Hepatocyte (in vitro differentiated cells): ENCODE measurements around the gene EPAS1. TPM values are rescaled to one million over a fixed set of nuclear protein-coding genes. Genes with fewer than 3 reads are reported as not detected.

Source experiments
- DNase-seq: peaks from one replicate; pipeline ENCODE4 v3.0.0-alpha.2; 2016; ENCODE audit warnings: low spot score
- H2AFZ ChIP-seq: fragments of 200-600 bp; sonication (generic); 2 replicates; pipeline ENCODE4 v1.6.0; 2016; ENCODE audit warnings: antibody characterized with exemption, mild to moderate bottlenecking
- H3K27ac ChIP-seq: fragments of 200-600 bp; sonication (generic); 2 replicates; pipeline ENCODE4 v1.5.1; 2016; ENCODE audit warnings: mild to moderate bottlenecking
- H3K27me3 ChIP-seq: fragments of 200-600 bp; sonication (generic); 2 replicates; pipeline ENCODE4 v1.6.1; 2016
- H3K36me3 ChIP-seq: fragments of 200-600 bp; sonication (generic); replicated peaks from 2 replicates; pipeline ENCODE4 v1.5.1; 2016; ENCODE audit warnings: low read depth; ENCODE audit not compliant: insufficient read depth
- H3K4me1 ChIP-seq: fragments of 200-600 bp; sonication (generic); 2 replicates; pipeline ENCODE4 v1.5.1; 2016; ENCODE audit warnings: mild to moderate bottlenecking, moderate library complexity; ENCODE audit not compliant: insufficient read depth
- H3K4me2 ChIP-seq: fragments of 200-600 bp; sonication (generic); 2 replicates; pipeline ENCODE4 v1.6.0; 2016
- H3K4me3 ChIP-seq: fragments of 200-600 bp; sonication (generic); 2 replicates; pipeline ENCODE4 v1.5.1; 2016; ENCODE audit warnings: mild to moderate bottlenecking
- H3K79me2 ChIP-seq: fragments of 200-600 bp; sonication (generic); 2 replicates; pipeline ENCODE4 v1.6.0; 2017; ENCODE audit warnings: mild to moderate bottlenecking
- H3K9me2 ChIP-seq: fragments of 200-600 bp; sonication (generic); replicated peaks from 2 replicates; pipeline ENCODE4 v1.6.0; 2017; ENCODE audit warnings: mild to moderate bottlenecking; ENCODE audit not compliant: insufficient read depth
- H3K9me3 ChIP-seq: fragments of 200-600 bp; sonication (generic); 2 replicates; pipeline ENCODE4 v1.5.1; 2016; ENCODE audit warnings: low read depth, mild to moderate bottlenecking
- H4K20me1 ChIP-seq: fragments of 200-600 bp; sonication (generic); 2 replicates; pipeline ENCODE4 v1.6.0; 2016; ENCODE audit warnings: mild to moderate bottlenecking; ENCODE audit not compliant: insufficient read depth, poor library complexity, severe bottlenecking
- EZH2 ChIP-seq: fragments of 200-600 bp; sonication (generic); IDR thresholded peaks from 2 replicates; pipeline ENCODE4 v1.6.1; 2016; ENCODE audit warnings: antibody characterized with exemption, mild to moderate bottlenecking, borderline replicate concordance
- EZH2phosphoT487 ChIP-seq: fragments of 200-600 bp; sonication (generic); IDR thresholded peaks from one replicate; pipeline ENCODE4 v1.6.1; 2018; ENCODE audit warnings: antibody characterized with exemption, mild to moderate bottlenecking, low read depth, moderate library complexity; ENCODE audit not compliant: unreplicated experiment, severe bottlenecking
- WGBS: methylation state at CpG from one replicate; pipeline ENCODE4 v1.1.6; 2016; ENCODE audit warnings: low lambda C conversion rate; ENCODE audit errors: missing lambda C conversion rate; 5-methylcytosine and 5-hydroxymethylcytosine counted together
- polyA plus RNA-seq: library from polyadenylated mRNA; unstranded; fragments of >200 nt; fragmentation: Nextera tagmentation; extraction: Ambion mirVana; gene quantifications from 2 replicates; pipeline ENCODE4 v1.2.1, GENCODE V29; 2016
- total RNA-seq: library from RNA; depleted of rRNA; stranded (reverse); fragments of >200 nt; gene quantifications from 2 replicates; pipeline ENCODE4 v1.2.3, GENCODE V29; 2014
- TF ChIP-seq, protein P1 (sequence below): fragments of 200-600 bp; sonication (generic); IDR thresholded peaks from 2 replicates; pipeline ENCODE4 v1.5.1; 2016; ENCODE audit warnings: antibody characterized with exemption, mild to moderate bottlenecking; ENCODE audit not compliant: poor library complexity

Gene EPAS1
- total and polyA plus RNA-seq, 2 experiments from 2014 or later = 112 to 115 TPM

DNA sequence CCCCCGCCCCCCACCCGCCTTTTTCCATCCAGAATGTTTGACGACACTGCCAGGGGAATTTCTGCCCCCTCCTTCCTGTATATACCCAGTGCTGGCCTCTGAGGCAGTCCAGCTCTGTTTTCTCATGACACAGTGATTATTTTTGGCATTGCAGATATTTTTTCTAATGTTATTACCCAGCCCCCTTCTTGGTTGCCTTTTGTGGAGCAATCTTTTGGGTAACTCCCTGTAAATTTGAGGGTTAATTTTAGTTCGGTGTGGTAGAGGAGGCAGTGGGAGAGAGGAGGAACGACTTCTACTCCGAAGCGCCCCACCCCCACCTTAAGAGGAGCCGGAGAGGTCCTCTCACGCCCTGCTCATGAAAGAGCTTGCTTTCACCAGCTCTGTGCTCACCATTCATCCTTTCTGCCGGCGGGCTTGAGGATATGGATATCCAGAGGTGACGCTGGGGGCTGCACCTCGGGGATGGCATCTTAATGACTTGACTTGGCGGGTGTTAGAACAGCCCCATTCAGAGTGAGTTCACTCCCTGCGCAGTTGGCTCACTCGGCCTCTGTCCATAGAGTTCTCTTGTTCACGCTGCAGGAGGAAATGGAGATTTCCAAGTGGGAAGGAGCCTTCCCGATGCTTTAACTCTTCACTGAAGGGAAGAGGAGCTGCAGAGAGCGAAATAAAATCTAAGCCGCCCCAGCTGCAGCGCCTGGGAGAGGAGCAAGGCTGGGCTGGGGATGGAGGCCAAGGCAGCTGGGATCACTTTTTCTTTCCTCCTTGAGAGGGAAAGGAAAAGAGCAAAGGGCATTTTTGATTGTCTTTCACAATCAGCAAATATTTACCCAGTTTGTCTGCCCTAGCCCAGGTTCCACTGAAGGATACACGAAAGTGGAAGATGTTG is 38.4 kb downstream of the EPAS1 start:
- peaks cover 8% of the 10 kb centered on the region for H4K20me1 ChIP-seq
- no peaks in the 10 kb centered on the region for H3K36me3 ChIP-seq
- peak; percentile 58 for DNase-seq
- H2AFZ ChIP-seq = no peak overlapping the region
- peaks cover 65% of the 10 kb centered on the region for H3K79me2 ChIP-seq
- no peaks in the 10 kb centered on the region for H3K9me2 ChIP-seq
- TF ChIP-seq EZH2phosphoT487 (peak; percentile 54), EZH2 (no peak)
- TF ChIP-seq, protein P1, sequence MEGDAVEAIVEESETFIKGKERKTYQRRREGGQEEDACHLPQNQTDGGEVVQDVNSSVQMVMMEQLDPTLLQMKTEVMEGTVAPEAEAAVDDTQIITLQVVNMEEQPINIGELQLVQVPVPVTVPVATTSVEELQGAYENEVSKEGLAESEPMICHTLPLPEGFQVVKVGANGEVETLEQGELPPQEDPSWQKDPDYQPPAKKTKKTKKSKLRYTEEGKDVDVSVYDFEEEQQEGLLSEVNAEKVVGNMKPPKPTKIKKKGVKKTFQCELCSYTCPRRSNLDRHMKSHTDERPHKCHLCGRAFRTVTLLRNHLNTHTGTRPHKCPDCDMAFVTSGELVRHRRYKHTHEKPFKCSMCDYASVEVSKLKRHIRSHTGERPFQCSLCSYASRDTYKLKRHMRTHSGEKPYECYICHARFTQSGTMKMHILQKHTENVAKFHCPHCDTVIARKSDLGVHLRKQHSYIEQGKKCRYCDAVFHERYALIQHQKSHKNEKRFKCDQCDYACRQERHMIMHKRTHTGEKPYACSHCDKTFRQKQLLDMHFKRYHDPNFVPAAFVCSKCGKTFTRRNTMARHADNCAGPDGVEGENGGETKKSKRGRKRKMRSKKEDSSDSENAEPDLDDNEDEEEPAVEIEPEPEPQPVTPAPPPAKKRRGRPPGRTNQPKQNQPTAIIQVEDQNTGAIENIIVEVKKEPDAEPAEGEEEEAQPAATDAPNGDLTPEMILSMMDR = no peak
- peaks cover 79% of the 10 kb centered on the region for H3K4me1 ChIP-seq
- no peak overlapping the region for H3K4me3 ChIP-seq
- WGBS = 17% methylated on average over 22 of the region's 22 CpGs
- H3K9me3 ChIP-seq = no peaks in the 10 kb centered on the region
- H3K27me3 ChIP-seq = no peaks in the 10 kb centered on the region
- H3K4me2 ChIP-seq = peak overlapping the region; percentile 76
- peak overlapping the region; percentile 67 for H3K27ac ChIP-seq

DNA sequence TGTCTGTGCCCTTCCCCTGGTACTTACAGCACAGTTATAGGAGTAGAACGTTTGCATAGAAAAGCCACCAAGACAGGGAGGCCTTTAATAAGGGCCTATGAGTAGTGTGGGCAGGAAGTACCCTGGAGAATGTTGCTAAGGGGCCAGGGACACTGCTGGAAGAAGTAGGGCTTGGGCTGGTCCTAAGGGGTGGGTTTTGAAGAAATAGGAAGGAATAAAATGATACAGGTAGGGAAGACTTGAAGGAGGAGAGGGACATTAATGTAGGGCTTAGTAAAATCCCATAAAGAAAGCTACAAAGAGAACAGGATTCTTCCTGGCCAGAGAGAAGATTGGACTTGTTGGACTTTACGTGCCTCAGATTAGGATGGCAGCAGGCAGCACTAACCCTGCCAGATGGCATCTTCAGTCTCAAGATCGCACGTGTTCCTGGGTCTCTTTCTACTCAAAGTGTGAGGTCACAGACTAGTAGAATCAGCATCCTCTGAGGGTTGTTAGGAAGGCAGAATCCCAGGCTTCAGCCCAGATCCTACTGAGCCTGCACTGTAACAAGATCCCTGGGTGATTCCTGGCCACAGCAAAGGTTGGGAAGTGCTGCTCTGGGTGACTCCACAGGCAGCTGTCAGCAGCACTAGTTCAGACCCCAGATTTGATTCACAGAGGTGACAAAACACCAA is 39.2 kb downstream of the EPAS1 start:
- no peaks in the 10 kb centered on the region for H3K27me3 ChIP-seq
- H3K4me3 ChIP-seq = no peak overlapping the region
- H3K9me3 ChIP-seq = no peaks in the 10 kb centered on the region
- no peak for DNase-seq
- peak overlapping the region; percentile 76 for H3K4me2 ChIP-seq
- no peaks in the 10 kb centered on the region for H3K36me3 ChIP-seq
- 50% methylated on average over 4 of the region's 4 CpGs for WGBS
- peaks cover 69% of the 10 kb centered on the region for H3K79me2 ChIP-seq
- TF ChIP-seq, protein P1 = no peak
- no peak for TF ChIP-seq EZH2phosphoT487
- TF ChIP-seq EZH2 = no peak
- no peak overlapping the region for H2AFZ ChIP-seq
- no peaks in the 10 kb centered on the region for H3K9me2 ChIP-seq
- H4K20me1 ChIP-seq = peaks cover 12% of the 10 kb centered on the region
- peaks cover 72% of the 10 kb centered on the region for H3K4me1 ChIP-seq
- H3K27ac ChIP-seq = peak overlapping the region; percentile 67

DNA sequence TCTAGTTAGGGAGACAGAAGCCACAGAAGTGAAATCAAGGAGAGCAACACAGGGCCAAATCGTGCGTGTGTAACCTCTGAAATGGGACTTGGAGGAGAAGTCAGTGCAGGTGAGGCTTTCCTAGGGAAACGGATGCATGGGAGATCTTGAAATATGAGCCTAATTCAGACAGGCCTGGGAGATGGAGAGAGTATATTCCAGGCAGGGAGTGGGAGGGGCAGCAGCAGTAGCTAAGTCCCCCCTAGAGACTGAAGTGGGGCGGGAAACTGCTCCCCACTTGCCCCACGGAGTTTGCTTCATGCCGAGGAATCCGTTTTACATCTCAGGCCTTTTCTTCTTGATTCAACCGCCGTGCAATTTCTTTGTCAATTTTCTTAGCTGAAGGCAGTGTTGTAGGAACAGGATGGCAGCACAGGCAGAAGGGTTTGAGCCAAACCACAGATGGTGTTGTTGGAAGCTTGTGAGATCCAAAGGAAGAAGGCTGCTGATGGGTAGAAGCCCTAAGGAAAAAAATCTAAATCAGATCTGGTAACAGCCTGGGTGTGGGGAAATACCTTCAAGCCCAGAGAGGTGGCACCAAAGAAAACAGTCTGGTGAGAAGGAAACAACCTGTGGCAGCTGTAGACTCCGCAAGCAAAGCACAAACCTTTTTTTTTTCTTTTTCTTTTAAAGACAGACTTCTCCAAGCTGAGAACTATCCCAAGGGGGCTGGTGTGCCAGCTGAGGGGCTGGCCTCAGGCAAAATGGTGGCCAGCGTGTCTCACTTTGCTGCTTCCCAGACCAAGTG is 40.2 kb downstream of the EPAS1 start:
- Histone ChIP-seq H3K36me3 (no peaks in the 10 kb centered on the region), H3K9me2 (no peaks in the 10 kb centered on the region), H3K4me3 (no peak overlapping the region), H3K27me3 (no peaks in the 10 kb centered on the region), H2AFZ (no peak overlapping the region), H3K4me1 (peaks cover 63% of the 10 kb centered on the region), H3K4me2 (no peak overlapping the region), H3K27ac (peak overlapping the region; percentile 67), H4K20me1 (peaks cover 16% of the 10 kb centered on the region), H3K9me3 (no peaks in the 10 kb centered on the region), H3K79me2 (peaks cover 76% of the 10 kb centered on the region)
- no peak for TF ChIP-seq EZH2
- TF ChIP-seq, protein P1 = no peak
- no peak for TF ChIP-seq EZH2phosphoT487
- 85% methylated on average over 11 of the region's 11 CpGs for WGBS
- DNase-seq = no peak
